Adrenal gland (tissue), 12 donors: ENCODE results near the gene HMOX2. TPM values are rescaled to one million over a fixed set of nuclear protein-coding genes. Genes with fewer than 3 reads are reported as not detected.
A peak's percentile ranks its signal among the peaks of the same experiment; 100 is the strongest.

ENCODE experiments used
- DNase-seq, 7 donors: peaks; one replicate each; pipeline ENCODE4 v3.0.0-alpha.2; 2019 to 2020
- H3K27ac ChIP-seq, 5 donors: fragments of 200-600 bp; sonication (generic) in 4 of 5; 1 replicate in 3 of 5; 2 replicates in 2 of 5; pipeline versions ENCODE4 v1.5.1 to v1.8.0; 2016 to 2020; ENCODE audit warnings: mild to moderate bottlenecking in 1 of 5
- H3K27me3 ChIP-seq: fragments of 200-600 bp; 2 replicates; pipeline ENCODE4 v1.8.0; 2021
- H3K36me3 ChIP-seq, 2 donors: fragments of 200-600 bp; replicated peaks in 1 of 2; 1 replicate in 1 of 2; 2 replicates in 1 of 2; pipeline versions ENCODE4 v1.5.1 to v1.8.0; 2018 to 2022
- H3K4me1 ChIP-seq, 2 donors: fragments of 200-600 bp; replicated peaks in 1 of 2; 1 replicate in 1 of 2; 2 replicates in 1 of 2; pipeline versions ENCODE4 v1.5.1 to v1.8.0; 2018 to 2021
- H3K4me3 ChIP-seq, 4 donors: fragments of 200-600 bp; sonication (generic) in 3 of 4; one replicate each; pipeline ENCODE4 v1.5.1; 2016 to 2018
- H3K9me3 ChIP-seq, 3 donors: fragments of 200-600 bp; sonication (generic) in 1 of 3; replicated peaks in 1 of 3; 1 replicate in 2 of 3; 2 replicates in 1 of 3; pipeline versions ENCODE4 v1.5.1 to v1.8.0; 2016 to 2021
- POLR2A ChIP-seq, 2 donors: fragments of 450-650 bp; IDR thresholded peaks; one replicate each; pipeline ENCODE4 v1.6.1; 2017; ENCODE audit warnings: antibody characterized with exemption in 2 of 2, mild to moderate bottlenecking in 2 of 2, moderate library complexity in 1 of 2
- WGBS, 4 donors: extraction: QIAGEN DNeasy Blood & Tissue Kit in 2 of 4; methylation state at CpG; one replicate each; pipeline versions ENCODE4 v1.1.5 to v1.1.7; 2013 to 2017; 5-methylcytosine and 5-hydroxymethylcytosine counted together
- intact Hi-C, 2 donors: fragments of 100-400 bp; cut with DNase I; formaldehyde crosslinking; loops; one replicate each; pipeline versions ENCODE4 v1.14.1 to v1.15.0; 2022 to 2023
- polyA plus RNA-seq, 3 donors: library from polyadenylated mRNA; stranded (reverse); fragments of 200-250 nt in 2 of 3; fragments of 350-450 nt in 1 of 3; fragmentation: Illumina TruSeq in 1 of 3; extraction: RNeasy Lipid Tissue Mini Kit (QIAGEN cat#74804) in 1 of 3; gene quantifications; one replicate each; pipeline ENCODE4 v1.2.3, GENCODE V29; 2013 to 2014
- total RNA-seq, 9 donors: library from RNA; depleted of rRNA in 4 of 9; stranded (reverse); fragments of >200 nt in 4 of 9; fragments of 120-200 nt in 1 of 9; fragmentation: NEBNext Ultra II Directional in 1 of 9; extraction: Animal tissue kit (Norgen Biotek cat#: 25700) in 1 of 9; gene quantifications; one replicate each; pipeline versions ENCODE4 v1.1.0 to v1.2.4, GENCODE V29; 2013 to 2023
- TF ChIP-seq, protein P1 (sequence below), 6 experiments: fragments of 450-650 bp in 4 of 6; fragments of 200-600 bp in 2 of 6; sonication (generic) in 1 of 6; IDR thresholded peaks; 1 replicate in 5 of 6; 2 replicates in 1 of 6; pipeline versions ENCODE4 v1.5.1 to v1.8.0; 2016 to 2021; ENCODE audit warnings: antibody characterized with exemption in 6 of 6, mild to moderate bottlenecking in 2 of 6, moderate library complexity in 1 of 6
- donor health status: healthy with polysubstance abuse.
- donor health status: Bipolar disorder and iron deficiency.
- donor health status: DM: yes; HTN: yes; CAD: no.
- donor health status: DM: no; HTN: no; CAD: no.
- donor health status: DM: no; HTN: no; CAD: no.
- donor health status: DM: yes; HTN: yes; CAD: no.

Gene HMOX2
- total and polyA plus RNA-seq, 12 donors = 36.1 to 114 (median 65.6) TPM

DNA sequence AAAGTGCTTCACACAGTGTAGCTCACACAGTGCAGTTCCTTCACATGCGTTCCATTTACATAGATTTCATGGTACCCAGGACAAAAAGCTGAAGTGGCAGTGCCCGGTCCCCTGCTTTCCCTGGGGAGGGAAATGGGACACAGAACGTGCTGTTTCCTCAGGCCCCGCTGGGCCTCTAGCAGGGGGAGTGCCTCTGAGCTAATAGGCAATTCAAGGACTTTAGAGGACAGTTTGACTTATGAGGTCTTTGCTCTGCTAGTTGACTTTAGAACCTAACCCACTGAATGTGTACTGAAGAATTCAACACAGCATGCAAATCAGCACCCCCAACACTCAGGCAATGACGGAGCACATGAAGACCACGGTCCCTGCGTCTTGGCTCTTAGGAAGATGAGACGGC lies 55.6 kb downstream of the HMOX2 start:
- Histone ChIP-seq H3K4me1 (peaks cover 5 to 21% of the 10 kb centered on the region in 2 donors), H3K36me3 (no peaks in the 10 kb centered on the region), H3K27me3 (no peaks in the 10 kb centered on the region), H3K9me3 (no peaks in the 10 kb centered on the region), H3K27ac (no peak overlapping the region), H3K4me3 (no peak overlapping the region)
- TF ChIP-seq POLR2A (IDR thresholded peaks at IDR 0.05) = no peak
- TF ChIP-seq, protein P1, sequence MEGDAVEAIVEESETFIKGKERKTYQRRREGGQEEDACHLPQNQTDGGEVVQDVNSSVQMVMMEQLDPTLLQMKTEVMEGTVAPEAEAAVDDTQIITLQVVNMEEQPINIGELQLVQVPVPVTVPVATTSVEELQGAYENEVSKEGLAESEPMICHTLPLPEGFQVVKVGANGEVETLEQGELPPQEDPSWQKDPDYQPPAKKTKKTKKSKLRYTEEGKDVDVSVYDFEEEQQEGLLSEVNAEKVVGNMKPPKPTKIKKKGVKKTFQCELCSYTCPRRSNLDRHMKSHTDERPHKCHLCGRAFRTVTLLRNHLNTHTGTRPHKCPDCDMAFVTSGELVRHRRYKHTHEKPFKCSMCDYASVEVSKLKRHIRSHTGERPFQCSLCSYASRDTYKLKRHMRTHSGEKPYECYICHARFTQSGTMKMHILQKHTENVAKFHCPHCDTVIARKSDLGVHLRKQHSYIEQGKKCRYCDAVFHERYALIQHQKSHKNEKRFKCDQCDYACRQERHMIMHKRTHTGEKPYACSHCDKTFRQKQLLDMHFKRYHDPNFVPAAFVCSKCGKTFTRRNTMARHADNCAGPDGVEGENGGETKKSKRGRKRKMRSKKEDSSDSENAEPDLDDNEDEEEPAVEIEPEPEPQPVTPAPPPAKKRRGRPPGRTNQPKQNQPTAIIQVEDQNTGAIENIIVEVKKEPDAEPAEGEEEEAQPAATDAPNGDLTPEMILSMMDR (IDR thresholded peaks at IDR 0.05) = no peak
- 67 to 82% (median 73%) methylated on average over 8 of the region's 8 CpGs for WGBS, 4 donors
- peak in 1 of 7 donors; percentile 44 for DNase-seq
- intact Hi-C loops = no loop called here

DNA sequence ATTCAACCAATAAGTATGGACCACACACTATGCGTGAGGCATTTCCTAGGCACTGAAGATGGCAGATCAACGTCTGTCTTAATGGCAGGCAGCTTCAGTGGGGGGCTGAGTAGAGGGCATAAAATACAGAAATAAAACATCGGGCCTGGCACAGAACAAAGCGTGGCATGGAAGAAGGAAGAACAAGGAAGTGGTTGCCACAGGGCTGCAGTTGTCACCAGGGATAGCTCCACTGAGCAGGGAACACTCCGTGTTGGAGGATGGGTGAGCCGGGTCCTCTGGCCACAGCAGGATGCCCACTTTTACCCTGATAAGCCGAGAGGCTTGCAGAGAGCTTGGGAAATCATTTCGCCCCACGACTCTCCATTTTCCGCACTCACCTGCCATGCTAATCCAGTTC lies 56.0 kb downstream of the HMOX2 start:
- no peak for DNase-seq
- no peak overlapping the region for H3K27ac ChIP-seq
- H3K36me3 ChIP-seq = no peaks in the 10 kb centered on the region
- no peak overlapping the region for H3K4me3 ChIP-seq
- intact Hi-C loops = no loop called here
- H3K27me3 ChIP-seq = no peaks in the 10 kb centered on the region
- TF ChIP-seq, protein P1 (IDR thresholded peaks at IDR 0.05) = no peak
- TF ChIP-seq POLR2A (IDR thresholded peaks at IDR 0.05) = no peak
- 88 to 96% (median 91%) methylated on average over 10 of the region's 10 CpGs for whole genome bisulfite sequencing, 4 donors
- no peaks in the 10 kb centered on the region for H3K9me3 ChIP-seq
- peaks cover 4 to 23% of the 10 kb centered on the region in 2 donors for H3K4me1 ChIP-seq

DNA sequence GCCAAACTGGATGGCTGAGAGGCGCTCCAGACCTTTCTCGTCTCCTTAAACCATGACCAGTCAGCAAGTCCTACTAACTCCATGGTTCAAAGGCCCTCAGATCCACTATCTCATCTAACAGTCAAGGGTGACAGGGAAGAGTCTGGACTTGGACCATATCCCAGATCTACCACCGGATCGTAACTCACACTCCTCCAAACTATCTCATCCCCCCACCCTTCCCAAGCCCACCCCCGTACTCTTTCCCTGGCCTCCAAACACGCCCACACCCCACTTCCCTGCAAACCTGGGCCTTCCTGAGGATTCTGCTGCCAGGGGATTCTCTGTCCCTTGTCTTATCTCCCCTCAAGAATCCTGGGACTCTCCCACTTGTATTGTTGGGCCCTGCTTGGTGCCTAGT lies 57.3 kb downstream of the HMOX2 start:
- no peak for DNase-seq
- no peak overlapping the region for H3K27ac ChIP-seq
- 81 to 90% (median 84%) methylated on average over 6 of the region's 6 CpGs for WGBS, 4 donors
- TF ChIP-seq, protein P1 (IDR thresholded peaks at IDR 0.05) = no peak
- no peak for TF ChIP-seq POLR2A (IDR thresholded peaks at IDR 0.05)
- no peaks in the 10 kb centered on the region for H3K27me3 ChIP-seq
- no peaks in the 10 kb centered on the region for H3K36me3 ChIP-seq
- H3K4me1 ChIP-seq = peaks cover 9 to 28% of the 10 kb centered on the region in 2 donors
- H3K4me3 ChIP-seq = no peak overlapping the region
- intact Hi-C loops = no loop called here
- H3K9me3 ChIP-seq = no peaks in the 10 kb centered on the region

DNA sequence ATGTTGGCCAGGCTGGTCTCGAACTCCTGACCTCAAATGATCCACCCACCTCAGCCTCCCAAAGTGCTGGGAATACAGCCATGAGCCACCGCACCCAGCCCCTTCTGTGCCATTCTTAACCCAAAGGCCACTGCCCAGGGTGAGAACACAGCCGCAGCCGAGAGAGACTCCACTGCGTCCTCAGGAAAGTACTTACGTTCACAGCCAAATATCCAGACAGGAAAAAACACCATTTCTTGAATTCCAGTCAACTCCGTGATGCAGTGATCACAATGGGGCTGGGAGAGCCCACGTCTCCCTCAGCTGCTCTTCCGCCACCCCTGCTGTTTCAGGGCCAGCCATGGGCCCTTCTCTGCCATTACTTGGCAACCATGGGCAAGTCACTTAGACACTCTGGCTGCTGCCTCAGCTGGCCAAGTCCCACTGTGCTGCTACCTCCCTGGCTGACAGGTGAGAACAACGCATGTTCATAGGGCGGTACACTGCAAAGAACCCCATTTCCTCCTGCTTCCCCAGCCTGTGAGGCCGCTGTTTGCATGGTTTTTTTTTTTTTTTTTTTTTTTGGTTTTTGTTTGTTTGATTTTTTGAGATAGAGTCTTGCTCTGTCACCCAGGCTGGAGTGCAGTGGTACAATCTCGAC lies 58.1 kb downstream of the HMOX2 start:
- Histone ChIP-seq H3K9me3 (no peaks in the 10 kb centered on the region), H3K36me3 (no peaks in the 10 kb centered on the region), H3K27me3 (no peaks in the 10 kb centered on the region), H3K4me3 (no peak overlapping the region), H3K4me1 (peaks cover 9 to 25% of the 10 kb centered on the region in 2 donors), H3K27ac (no peak overlapping the region)
- intact Hi-C loops = no loop called here
- 81 to 89% (median 87%) methylated on average over 12 to 13 of the region's 13 CpGs for WGBS, 4 donors
- DNase-seq = no peak
- TF ChIP-seq, protein P1 (IDR thresholded peaks at IDR 0.05) = no peak
- TF ChIP-seq POLR2A (IDR thresholded peaks at IDR 0.05) = no peak
